Measurements from ENCODE around the gene C10orf53. TPM values are rescaled to one million over a fixed set of nuclear protein-coding genes. Genes with fewer than 3 reads are reported as not detected.

Gene C10orf53
- total and polyA plus RNA-seq, 2 donors from 2014 or later: not detected

GRCh38 chr10:49656845-49657493, 22.5 kb upstream of the C10orf53 start:
- peaks cover 2% of the 10 kb centered on the region for H3K27me3 ChIP-seq (ENCODE audit: control insufficient read depth, insufficient read depth, low read length)
- H3K36me3 ChIP-seq (ENCODE audit: control insufficient read depth in 2 of 3, insufficient read depth in 3 of 3, low read length in 3 of 3): no peaks in the 10 kb centered on the region
- no peak overlapping the region for H3K9ac ChIP-seq (ENCODE audit: low read length in 3 of 3)
- peaks cover 0 to 3% (median 0%) of the 10 kb centered on the region in 3 donors for H3K9me3 ChIP-seq (ENCODE audit: control insufficient read depth in 2 of 3, insufficient read depth in 1 of 3, low read length in 3 of 3)
- TF ChIP-seq, protein P1, sequence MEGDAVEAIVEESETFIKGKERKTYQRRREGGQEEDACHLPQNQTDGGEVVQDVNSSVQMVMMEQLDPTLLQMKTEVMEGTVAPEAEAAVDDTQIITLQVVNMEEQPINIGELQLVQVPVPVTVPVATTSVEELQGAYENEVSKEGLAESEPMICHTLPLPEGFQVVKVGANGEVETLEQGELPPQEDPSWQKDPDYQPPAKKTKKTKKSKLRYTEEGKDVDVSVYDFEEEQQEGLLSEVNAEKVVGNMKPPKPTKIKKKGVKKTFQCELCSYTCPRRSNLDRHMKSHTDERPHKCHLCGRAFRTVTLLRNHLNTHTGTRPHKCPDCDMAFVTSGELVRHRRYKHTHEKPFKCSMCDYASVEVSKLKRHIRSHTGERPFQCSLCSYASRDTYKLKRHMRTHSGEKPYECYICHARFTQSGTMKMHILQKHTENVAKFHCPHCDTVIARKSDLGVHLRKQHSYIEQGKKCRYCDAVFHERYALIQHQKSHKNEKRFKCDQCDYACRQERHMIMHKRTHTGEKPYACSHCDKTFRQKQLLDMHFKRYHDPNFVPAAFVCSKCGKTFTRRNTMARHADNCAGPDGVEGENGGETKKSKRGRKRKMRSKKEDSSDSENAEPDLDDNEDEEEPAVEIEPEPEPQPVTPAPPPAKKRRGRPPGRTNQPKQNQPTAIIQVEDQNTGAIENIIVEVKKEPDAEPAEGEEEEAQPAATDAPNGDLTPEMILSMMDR (IDR thresholded peaks at IDR 0.05; ENCODE audit: borderline replicate concordance, extremely low read depth, insufficient read depth): no peak
- intact Hi-C loops (cut with DNase I): no loop called here
- FAIRE-seq (no peak), DNase-seq (no peak)
- H3K27ac ChIP-seq (ENCODE audit: low read depth in 2 of 2, low read length in 2 of 2): no peak overlapping the region
- no peaks in the 10 kb centered on the region for H3K4me1 ChIP-seq (ENCODE audit: control insufficient read depth in 2 of 3, insufficient read depth in 2 of 3, low read depth in 1 of 3, low read length in 3 of 3)
- H3K4me3 ChIP-seq (ENCODE audit: low read length in 3 of 3): no peak overlapping the region

DNA sequence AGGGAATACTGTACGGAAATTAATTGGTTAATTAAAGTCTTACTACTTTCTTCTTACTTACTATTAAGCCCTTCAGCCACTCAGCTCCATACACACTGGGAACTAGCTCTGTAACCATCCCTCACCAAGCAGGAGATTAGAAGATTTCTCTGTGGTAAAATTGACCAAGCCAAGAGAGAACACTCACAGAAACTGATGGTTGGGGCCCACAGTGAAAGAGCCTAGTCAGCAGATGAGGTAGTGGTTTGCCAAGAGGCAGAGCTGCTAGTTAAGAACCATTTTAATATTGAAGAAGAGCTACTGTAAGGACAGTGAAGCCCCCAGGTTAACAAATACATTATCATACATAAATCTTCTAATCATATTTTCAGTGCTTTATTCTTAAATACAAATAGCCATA, 21.8 kb upstream of the C10orf53 start:
- no peak overlapping the region for H3K4me3 ChIP-seq (ENCODE audit: low read length in 3 of 3)
- no peak overlapping the region for H3K9ac ChIP-seq (ENCODE audit: low read length in 3 of 3)
- TF ChIP-seq, protein P1 (IDR thresholded peaks at IDR 0.05; ENCODE audit: borderline replicate concordance, extremely low read depth, insufficient read depth): no peak
- no peak overlapping the region for H3K27ac ChIP-seq (ENCODE audit: low read depth in 2 of 2, low read length in 2 of 2)
- DNase-seq: no peak
- H3K36me3 ChIP-seq (ENCODE audit: control insufficient read depth in 2 of 3, insufficient read depth in 3 of 3, low read length in 3 of 3): no peaks in the 10 kb centered on the region
- H3K27me3 ChIP-seq (ENCODE audit: control insufficient read depth, insufficient read depth, low read length): peaks cover 2% of the 10 kb centered on the region
- no peaks in the 10 kb centered on the region for H3K4me1 ChIP-seq (ENCODE audit: control insufficient read depth in 2 of 3, insufficient read depth in 2 of 3, low read depth in 1 of 3, low read length in 3 of 3)
- FAIRE-seq: no peak
- H3K9me3 ChIP-seq (ENCODE audit: control insufficient read depth in 2 of 3, insufficient read depth in 1 of 3, low read length in 3 of 3): peaks cover 0 to 3% (median 0%) of the 10 kb centered on the region in 3 donors
- intact Hi-C loops (cut with DNase I): no loop called here

- Histone ChIP-seq H3K9ac (ENCODE audit: low read length in 3 of 3) (no peak overlapping the region), H3K4me1 (ENCODE audit: control insufficient read depth in 2 of 3, insufficient read depth in 2 of 3, low read depth in 1 of 3, low read length in 3 of 3) (no peaks in the 10 kb centered on the region), H3K27me3 (ENCODE audit: control insufficient read depth, insufficient read depth, low read length) (peaks cover 2% of the 10 kb centered on the region), H3K9me3 (ENCODE audit: control insufficient read depth in 2 of 3, insufficient read depth in 1 of 3, low read length in 3 of 3) (peaks cover 0 to 3% (median 0%) of the 10 kb centered on the region in 3 donors), H3K36me3 (ENCODE audit: control insufficient read depth in 2 of 3, insufficient read depth in 3 of 3, low read length in 3 of 3) (no peaks in the 10 kb centered on the region), H3K27ac (ENCODE audit: low read depth in 2 of 2, low read length in 2 of 2) (no peak overlapping the region), H3K4me3 (ENCODE audit: low read length in 3 of 3) (no peak overlapping the region)
- TF ChIP-seq, protein P1 (IDR thresholded peaks at IDR 0.05; ENCODE audit: borderline replicate concordance, extremely low read depth, insufficient read depth): no peak
- DNase-seq (peak in 1 of 5 donors; percentile 30), FAIRE-seq (no peak)
- intact Hi-C loops (cut with DNase I): no loop called here
Measured at GRCh38 chr10:49661140-49661856, 18.2 kb upstream of the C10orf53 start.
